Gastrocnemius medialis (tissue), 4 donors: ENCODE measurements around the gene CALHM2. TPM values are rescaled to one million over a fixed set of nuclear protein-coding genes. Genes with fewer than 3 reads are reported as not detected.

Source experiments
- ATAC-seq, 2 donors: fragments of 150-250 bp; one replicate each; pipeline ENCODE4 v1.9.1; 2016
- DNase-seq, 2 donors: peaks; one replicate each; pipeline ENCODE4 v3.0.0-alpha.2; 2019
- H3K27ac ChIP-seq, 4 donors: fragments of 200-600 bp; sonication (generic); 1 replicate in 1 of 4; 2 replicates in 3 of 4; pipeline ENCODE4 v1.5.1; 2016 to 2018; ENCODE audit warnings: mild to moderate bottlenecking in 2 of 4, moderate library complexity in 1 of 4
- H3K27me3 ChIP-seq, 3 donors: fragments of 200-600 bp; sonication (generic) in 2 of 3; 1 replicate in 1 of 3; 2 replicates in 2 of 3; pipeline versions ENCODE4 v1.5.1 to v1.6.0; 2016 to 2019; ENCODE audit warnings: mild to moderate bottlenecking in 1 of 3, moderate library complexity in 1 of 3
- H3K36me3 ChIP-seq, 2 donors: fragments of 200-600 bp; sonication (generic) in 1 of 2; one replicate each; pipeline ENCODE4 v1.5.1; 2017 to 2018
- H3K4me1 ChIP-seq, 2 donors: fragments of 200-600 bp; sonication (generic) in 1 of 2; one replicate each; pipeline ENCODE4 v1.5.1; 2016 to 2017; ENCODE audit warnings: mild to moderate bottlenecking in 2 of 2
- H3K4me3 ChIP-seq, 4 donors: fragments of 200-600 bp; sonication (generic) in 3 of 4; 1 replicate in 1 of 4; 2 replicates in 3 of 4; pipeline ENCODE4 v1.5.1; 2016 to 2019; ENCODE audit warnings: mild to moderate bottlenecking in 2 of 4
- H3K9me3 ChIP-seq, 3 donors: fragments of 200-600 bp; sonication (generic) in 2 of 3; 1 replicate in 1 of 3; 2 replicates in 2 of 3; pipeline ENCODE4 v1.5.1; 2016 to 2019
- POLR2A ChIP-seq, 2 donors: fragments of 450-650 bp; IDR thresholded peaks; one replicate each; pipeline ENCODE4 v1.6.1; 2017; ENCODE audit warnings: antibody characterized with exemption in 2 of 2, mild to moderate bottlenecking in 2 of 2, moderate library complexity in 2 of 2
- in situ Hi-C, 4 donors: fragments of 200-750 bp; cut with MboI; loops; one replicate each; pipeline versions ENCODE4 v1.15.0 to v1.8.0; 2017; ENCODE audit warnings: low sequenced_read_pairs in 4 of 4
- intact Hi-C: fragments of 100-400 bp; cut with DNase I; formaldehyde crosslinking; loops from one replicate; pipeline ENCODE4 v1.15.1; 2023; ENCODE audit warnings: low total_unique reads
- total RNA-seq, 4 donors: library from RNA; depleted of rRNA; stranded (reverse); fragments of >200 nt; gene quantifications; one replicate each; pipeline versions ENCODE4 v1.1.0 to v1.2.3, GENCODE V29; 2016
- TF ChIP-seq, protein P1 (sequence below), 5 experiments: fragments of 450-650 bp in 3 of 5; fragments of 200-600 bp in 2 of 5; sonication (generic) in 2 of 5; IDR thresholded peaks in 4 of 5; conservative IDR thresholded peaks in 1 of 5; 1 replicate in 4 of 5; 2 replicates in 1 of 5; pipeline ENCODE4 v1.5.1; 2016 to 2019; ENCODE audit warnings: antibody characterized with exemption in 5 of 5, mild to moderate bottlenecking in 3 of 5, moderate library complexity in 3 of 5

CALHM2 gene
- total RNA-seq, 4 donors from 2014 or later, result 8.9 to 19.8 (median 16.9) TPM

DNA sequence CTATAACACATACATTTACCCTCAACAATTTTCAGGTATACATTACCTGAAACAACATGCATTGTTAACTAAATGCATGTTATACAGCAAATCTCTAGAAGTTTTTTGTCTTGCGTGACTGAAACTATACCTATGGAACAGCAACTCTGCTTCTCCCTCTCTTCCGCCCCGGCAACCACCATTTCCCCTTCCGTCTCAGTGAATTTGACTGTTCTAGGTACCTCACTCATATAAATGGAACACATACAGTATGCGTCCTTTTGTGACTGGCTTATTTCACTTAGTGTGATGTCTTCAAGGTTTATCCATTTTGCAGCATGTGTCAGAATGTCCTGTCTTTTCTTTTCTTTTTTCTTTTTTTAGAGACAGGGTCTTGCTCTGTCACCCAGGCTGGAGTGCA is 22.5 kb downstream of the CALHM2 start:
- no peak for DNase-seq
- Histone ChIP-seq H3K9me3 (no peaks in the 10 kb centered on the region), H3K27ac (no peak overlapping the region), H3K4me1 (peaks cover 0 to 9% of the 10 kb centered on the region in 2 donors), H3K4me3 (no peak overlapping the region), H3K36me3 (peaks cover 0 to 89% of the 10 kb centered on the region in 2 donors), H3K27me3 (no peaks in the 10 kb centered on the region)
- TF ChIP-seq, protein P1, sequence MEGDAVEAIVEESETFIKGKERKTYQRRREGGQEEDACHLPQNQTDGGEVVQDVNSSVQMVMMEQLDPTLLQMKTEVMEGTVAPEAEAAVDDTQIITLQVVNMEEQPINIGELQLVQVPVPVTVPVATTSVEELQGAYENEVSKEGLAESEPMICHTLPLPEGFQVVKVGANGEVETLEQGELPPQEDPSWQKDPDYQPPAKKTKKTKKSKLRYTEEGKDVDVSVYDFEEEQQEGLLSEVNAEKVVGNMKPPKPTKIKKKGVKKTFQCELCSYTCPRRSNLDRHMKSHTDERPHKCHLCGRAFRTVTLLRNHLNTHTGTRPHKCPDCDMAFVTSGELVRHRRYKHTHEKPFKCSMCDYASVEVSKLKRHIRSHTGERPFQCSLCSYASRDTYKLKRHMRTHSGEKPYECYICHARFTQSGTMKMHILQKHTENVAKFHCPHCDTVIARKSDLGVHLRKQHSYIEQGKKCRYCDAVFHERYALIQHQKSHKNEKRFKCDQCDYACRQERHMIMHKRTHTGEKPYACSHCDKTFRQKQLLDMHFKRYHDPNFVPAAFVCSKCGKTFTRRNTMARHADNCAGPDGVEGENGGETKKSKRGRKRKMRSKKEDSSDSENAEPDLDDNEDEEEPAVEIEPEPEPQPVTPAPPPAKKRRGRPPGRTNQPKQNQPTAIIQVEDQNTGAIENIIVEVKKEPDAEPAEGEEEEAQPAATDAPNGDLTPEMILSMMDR (IDR thresholded peaks at IDR 0.05 in 4 of 5, conservative IDR thresholded peaks at IDR 0.05 in 1 of 5), result no peak
- TF ChIP-seq POLR2A (IDR thresholded peaks at IDR 0.05), result no peak
- ATAC-seq, result no peak
- intact Hi-C loops, result no loop called here
- in situ Hi-C loops, result loop anchor here in 1 of 4 donors (10.0 kb wide), 1 partner anchor 55 kb away; no protein-coding TSS in a partner anchor

DNA sequence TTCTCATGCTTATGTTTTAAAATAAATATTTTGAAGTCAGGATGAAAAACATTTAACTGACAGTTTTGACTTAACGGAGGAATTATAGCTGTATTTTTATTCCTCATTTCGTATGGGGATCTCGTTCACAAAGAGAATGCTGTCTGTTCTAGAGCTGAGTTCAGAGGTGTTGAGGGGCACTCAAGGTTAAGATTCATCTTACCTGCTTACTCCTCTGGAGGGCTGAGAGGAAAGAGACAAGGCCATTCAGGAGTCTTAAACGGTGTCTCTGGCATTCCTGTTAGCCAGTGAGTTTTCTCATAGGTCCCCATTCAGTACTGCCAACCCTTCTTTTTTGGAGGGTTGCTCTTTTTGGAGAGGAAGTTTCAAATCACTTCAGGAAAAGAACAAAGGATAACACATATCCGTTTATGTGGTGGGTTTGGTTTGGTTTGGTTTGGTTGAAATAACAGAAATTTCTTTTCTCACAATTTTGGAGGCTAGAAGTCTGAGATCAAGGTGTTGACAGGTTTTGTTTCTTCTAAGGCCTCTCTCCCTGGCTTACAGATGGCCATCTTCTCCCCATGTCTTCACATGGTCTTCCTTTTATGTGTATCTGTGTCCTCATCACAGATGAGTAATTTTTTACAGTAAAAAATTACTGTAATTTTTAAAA is 23.1 kb downstream of the CALHM2 start:
- H3K27ac ChIP-seq, result no peak overlapping the region
- H3K27me3 ChIP-seq, result no peaks in the 10 kb centered on the region
- H3K4me3 ChIP-seq, result no peak overlapping the region
- in situ Hi-C loops (loop anchor here in 1 of 4 donors (10.0 kb wide), 1 partner anchor 56 kb away; no protein-coding TSS in a partner anchor), intact Hi-C loops (no loop called here)
- peaks cover 0 to 9% of the 10 kb centered on the region in 2 donors for H3K4me1 ChIP-seq
- H3K9me3 ChIP-seq, result no peaks in the 10 kb centered on the region
- peaks cover 0 to 89% of the 10 kb centered on the region in 2 donors for H3K36me3 ChIP-seq
- DNase-seq (no peak), ATAC-seq (no peak)
- TF ChIP-seq, protein P1 (IDR thresholded peaks at IDR 0.05 in 4 of 5, conservative IDR thresholded peaks at IDR 0.05 in 1 of 5), result no peak
- no peak for TF ChIP-seq POLR2A (IDR thresholded peaks at IDR 0.05)

DNA sequence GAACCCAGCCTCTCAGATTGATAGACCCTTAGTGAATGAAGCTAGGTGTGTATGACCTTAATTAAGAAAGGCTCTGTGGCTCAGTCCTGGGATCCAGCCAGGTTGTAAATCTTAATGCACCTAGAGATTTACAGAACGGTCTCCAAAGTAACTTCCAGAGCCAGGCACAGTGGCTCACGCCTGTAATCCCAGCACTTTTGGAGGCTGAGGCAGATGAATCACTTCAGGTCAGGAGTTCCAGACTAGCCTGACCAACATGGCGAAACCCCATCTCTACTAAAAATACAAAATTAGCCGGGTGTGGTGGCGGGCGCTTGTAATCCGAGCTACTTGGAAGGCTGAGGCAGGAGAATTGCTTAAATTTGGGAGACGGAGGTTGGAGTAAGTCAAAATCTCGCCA is 24.3 kb downstream of the CALHM2 start:
- intact Hi-C loops, result no loop called here
- no peaks in the 10 kb centered on the region for H3K27me3 ChIP-seq
- ATAC-seq, result peak; percentile 70 to 85
- H3K4me3 ChIP-seq, result no peak overlapping the region
- no peak for TF ChIP-seq POLR2A (IDR thresholded peaks at IDR 0.05)
- TF ChIP-seq, protein P1 (IDR thresholded peaks at IDR 0.05 in 4 of 5, conservative IDR thresholded peaks at IDR 0.05 in 1 of 5), result no peak
- H3K27ac ChIP-seq, result peak overlapping the region in 3 of 4 donors; percentile 54 to 58 (median 55)
- peaks cover 0 to 90% of the 10 kb centered on the region in 2 donors for H3K36me3 ChIP-seq
- DNase-seq, result peak in 1 of 2 donors; percentile 65
- in situ Hi-C loops, result loop anchor here in 1 of 4 donors (10.0 kb wide), 1 partner anchor 57 kb away; no protein-coding TSS in a partner anchor
- peaks cover 0 to 9% of the 10 kb centered on the region in 2 donors for H3K4me1 ChIP-seq
- H3K9me3 ChIP-seq, result no peaks in the 10 kb centered on the region

DNA sequence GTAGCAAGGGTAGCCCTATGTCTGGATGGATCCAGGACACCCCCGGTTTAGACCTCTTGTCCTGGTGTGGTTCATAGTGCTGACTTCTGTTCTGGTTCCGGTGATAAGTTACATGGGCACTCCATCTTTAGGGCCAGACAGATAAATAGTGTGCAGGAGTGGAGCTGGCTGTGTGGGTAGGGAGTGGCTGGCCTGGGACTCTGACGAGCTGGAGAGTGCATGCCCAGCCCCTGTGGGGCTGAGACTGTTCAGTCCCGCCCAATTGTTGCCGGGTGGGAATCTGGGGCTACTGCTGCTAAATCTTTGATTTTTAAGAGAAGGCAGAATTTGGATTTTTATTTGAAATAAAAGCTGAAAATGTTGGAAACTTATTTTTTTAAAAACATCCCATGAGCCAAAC is 28.4 kb downstream of the CALHM2 start:
- peaks cover 3 to 93% of the 10 kb centered on the region in 2 donors for H3K36me3 ChIP-seq
- intact Hi-C loops, result no loop called here
- no peak for TF ChIP-seq POLR2A (IDR thresholded peaks at IDR 0.05)
- TF ChIP-seq, protein P1 (IDR thresholded peaks at IDR 0.05 in 4 of 5, conservative IDR thresholded peaks at IDR 0.05 in 1 of 5), result no peak

More for the DNA sequence above, 28.4 kb downstream of the CALHM2 start:
- Histone ChIP-seq H3K27ac (no peak overlapping the region), H3K4me1 (peaks cover 0 to 9% of the 10 kb centered on the region in 2 donors), H3K4me3 (no peak overlapping the region), H3K27me3 (no peaks in the 10 kb centered on the region), H3K9me3 (no peaks in the 10 kb centered on the region)
- DNase-seq (no peak), ATAC-seq (no peak)
- in situ Hi-C loops, result loop anchor here (10.0 to 25.0 kb wide), 3 partner anchors 61 to 264 kb away; no protein-coding TSS in a partner anchor
